CD4-positive, alpha-beta T cell (primary cell): ENCODE measurements around the gene CCDC33. TPM values are rescaled to one million over a fixed set of nuclear protein-coding genes. Genes with fewer than 3 reads are reported as not detected.

ENCODE experiments used
- ATAC-seq: fragments of 200-7000 bp; cut with Tn5 transposase; one replicate; pipeline ENCODE4 v1.10.0; 2022; ENCODE audit warnings: mild to moderate bottlenecking; ENCODE audit not compliant: poor library complexity
- CTCF ChIA-PET: fragments of 350-600 bp; sonication (Branson Sonifier 250); formaldehyde crosslinking; loops from one replicate; lab custom pipeline; 2021; ENCODE audit warnings: antibody characterized with exemption, inconsistent platforms; lab: Charles Lee
- POLR2A ChIA-PET: fragments of 350-600 bp; sonication (Branson Sonifier 250); formaldehyde crosslinking; loops from one replicate; lab custom pipeline; 2021; ENCODE audit warnings: antibody characterized with exemption, inconsistent platforms; lab: Charles Lee
- DNase-seq, 14 experiments: peaks; one replicate each; pipeline ENCODE4 v3.0.0-alpha.2; 2013 to 2020; ENCODE audit warnings: mixed read lengths in 2 of 14
- H3K27ac ChIP-seq, 2 donors: one replicate each; pipeline versions ENCODE4 v1.5.1 to v1.7.0; 2013; ENCODE audit warnings: low read length in 2 of 2, low read depth in 1 of 2, mild to moderate bottlenecking in 1 of 2
- H3K27me3 ChIP-seq, 2 experiments: 1 replicate in 1 of 2; 2 replicates in 1 of 2; pipeline versions ENCODE4 v1.6.1 to v1.7.0; 2013; ENCODE audit warnings: low read length in 2 of 2, control low read depth in 1 of 2, mild to moderate bottlenecking in 1 of 2, moderate library complexity in 1 of 2; ENCODE audit not compliant: insufficient read depth in 2 of 2, control insufficient read depth in 1 of 2
- H3K36me3 ChIP-seq: one replicate; pipeline ENCODE4 v1.6.1; 2013; ENCODE audit warnings: low read length, control low read depth; ENCODE audit not compliant: insufficient read depth
- H3K4me1 ChIP-seq: one replicate; pipeline ENCODE4 v1.6.1; 2013; ENCODE audit warnings: low read length, control low read depth; ENCODE audit not compliant: insufficient read depth
- H3K4me3 ChIP-seq: one replicate; pipeline ENCODE4 v1.5.1; 2013; ENCODE audit warnings: mild to moderate bottlenecking, low read length, moderate library complexity
- H3K9me3 ChIP-seq, 2 experiments: 1 replicate in 1 of 2; 2 replicates in 1 of 2; pipeline versions ENCODE4 v1.6.1 to v1.7.0; 2013; ENCODE audit warnings: low read length in 2 of 2, mild to moderate bottlenecking in 2 of 2, control low read depth in 1 of 2, moderate library complexity in 1 of 2; ENCODE audit not compliant: control insufficient read depth in 1 of 2, insufficient read depth in 1 of 2
- H3K27ac Mint-ChIP-seq: one replicate; pipeline ENCODE4 v1.8.0; 2020; ENCODE audit warnings: mixed read lengths
- H3K27me3 Mint-ChIP-seq: one replicate; pipeline ENCODE4 v1.8.0; 2021; ENCODE audit warnings: mixed read lengths
- H3K36me3 Mint-ChIP-seq: one replicate; pipeline ENCODE4 v1.8.0; 2021; ENCODE audit warnings: low read depth, mixed read lengths
- H3K4me1 Mint-ChIP-seq: one replicate; pipeline ENCODE4 v1.8.0; 2021; ENCODE audit warnings: low read depth, mixed read lengths
- H3K4me3 Mint-ChIP-seq: one replicate; pipeline ENCODE4 v1.8.0; 2020; ENCODE audit warnings: mild to moderate bottlenecking, mixed read lengths
- H3K9me3 Mint-ChIP-seq: one replicate; pipeline ENCODE4 v1.8.0; 2020; ENCODE audit warnings: mixed read lengths
- intact Hi-C, 2 experiments: fragments of 100-400 bp; cut with DNase I in 1 of 2; cut with micrococcal nuclease in 1 of 2; formaldehyde crosslinking; loops; one replicate each; pipeline versions ENCODE4 v1.15.1 to v1.9.0; 2023 to 2025; cut with DNase I, micrococcal nuclease
- total RNA-seq, 174 experiments: library from RNA in 2 of 174; stranded (reverse) in 2 of 174; gene quantifications; one replicate each; pipeline ENCODE4 v1.2.3 and lab custom pipeline; 2021 to 2026
- TF ChIP-seq, protein P1 (sequence below): fragments of 200-600 bp; IDR thresholded peaks from one replicate; pipeline ENCODE4 v1.8.0; 2022; ENCODE audit warnings: antibody characterized with exemption, mild to moderate bottlenecking

Gene CCDC33
- total RNA-seq, 2 experiments from 2014 or later: not detected

DNA sequence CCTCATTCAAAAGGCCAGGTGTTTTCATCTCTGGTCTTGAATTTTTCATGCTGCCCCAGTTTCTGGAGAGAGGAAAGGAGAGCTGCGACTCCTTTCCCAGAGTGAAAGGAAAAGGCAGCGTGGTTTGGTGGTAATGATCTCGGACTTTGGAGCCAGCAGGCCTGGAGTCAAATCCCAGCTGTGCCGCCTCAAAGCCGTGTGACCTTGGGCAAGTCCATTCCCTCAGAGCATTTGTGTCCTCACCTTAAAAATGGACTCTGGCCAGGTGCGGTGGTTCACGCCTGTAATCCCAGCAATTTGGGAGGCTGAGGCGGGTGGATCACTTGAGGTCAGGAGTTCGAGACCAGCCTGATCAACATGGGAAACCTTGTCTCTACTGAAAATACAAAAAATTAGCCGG lies 4.7 kb upstream of the CCDC33 start:
- Mint-ChIP-seq H3K4me3 (no peak overlapping the region), H3K27me3 (no peaks in the 10 kb centered on the region), H3K4me1 (no peaks in the 10 kb centered on the region), H3K27ac (no peak overlapping the region), H3K36me3 (no peaks in the 10 kb centered on the region), H3K9me3 (no peaks in the 10 kb centered on the region)
- no peak for DNase-seq
- intact Hi-C loops: no loop called here
- H3K36me3 ChIP-seq: no peaks in the 10 kb centered on the region
- no peak overlapping the region for H3K27ac ChIP-seq
- TF ChIP-seq, protein P1, sequence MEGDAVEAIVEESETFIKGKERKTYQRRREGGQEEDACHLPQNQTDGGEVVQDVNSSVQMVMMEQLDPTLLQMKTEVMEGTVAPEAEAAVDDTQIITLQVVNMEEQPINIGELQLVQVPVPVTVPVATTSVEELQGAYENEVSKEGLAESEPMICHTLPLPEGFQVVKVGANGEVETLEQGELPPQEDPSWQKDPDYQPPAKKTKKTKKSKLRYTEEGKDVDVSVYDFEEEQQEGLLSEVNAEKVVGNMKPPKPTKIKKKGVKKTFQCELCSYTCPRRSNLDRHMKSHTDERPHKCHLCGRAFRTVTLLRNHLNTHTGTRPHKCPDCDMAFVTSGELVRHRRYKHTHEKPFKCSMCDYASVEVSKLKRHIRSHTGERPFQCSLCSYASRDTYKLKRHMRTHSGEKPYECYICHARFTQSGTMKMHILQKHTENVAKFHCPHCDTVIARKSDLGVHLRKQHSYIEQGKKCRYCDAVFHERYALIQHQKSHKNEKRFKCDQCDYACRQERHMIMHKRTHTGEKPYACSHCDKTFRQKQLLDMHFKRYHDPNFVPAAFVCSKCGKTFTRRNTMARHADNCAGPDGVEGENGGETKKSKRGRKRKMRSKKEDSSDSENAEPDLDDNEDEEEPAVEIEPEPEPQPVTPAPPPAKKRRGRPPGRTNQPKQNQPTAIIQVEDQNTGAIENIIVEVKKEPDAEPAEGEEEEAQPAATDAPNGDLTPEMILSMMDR: no peak
- ChIA-PET CTCF (no interaction called here), POLR2A (no interaction called here)
- H3K4me3 ChIP-seq: no peak overlapping the region
- H3K9me3 ChIP-seq: peaks cover 0 to 8% of the 10 kb centered on the region in 2 experiments
- H3K4me1 ChIP-seq: no peaks in the 10 kb centered on the region
- peaks cover 0 to 2% of the 10 kb centered on the region in 2 experiments for H3K27me3 ChIP-seq
- ATAC-seq: no peak

GRCh38 chr15:74233373-74233772 lies 2.8 kb upstream of the CCDC33 start:
- no peaks in the 10 kb centered on the region for H3K9me3 Mint-ChIP-seq
- Histone ChIP-seq H3K36me3 (no peaks in the 10 kb centered on the region), H3K4me3 (no peak overlapping the region), H3K27me3 (peaks cover 0 to 2% of the 10 kb centered on the region in 2 experiments), H3K4me1 (no peaks in the 10 kb centered on the region), H3K27ac (no peak overlapping the region), H3K9me3 (peaks cover 0 to 8% of the 10 kb centered on the region in 2 experiments)
- POLR2A ChIA-PET: no interaction called here
- no peak overlapping the region for H3K27ac Mint-ChIP-seq
- no peaks in the 10 kb centered on the region for H3K27me3 Mint-ChIP-seq
- DNase-seq: no peak
- H3K36me3 Mint-ChIP-seq: no peaks in the 10 kb centered on the region
- CTCF ChIA-PET: no interaction called here
- no peaks in the 10 kb centered on the region for H3K4me1 Mint-ChIP-seq
- TF ChIP-seq, protein P1: no peak
- ATAC-seq: no peak
- intact Hi-C loops: no loop called here
- no peak overlapping the region for H3K4me3 Mint-ChIP-seq

DNA sequence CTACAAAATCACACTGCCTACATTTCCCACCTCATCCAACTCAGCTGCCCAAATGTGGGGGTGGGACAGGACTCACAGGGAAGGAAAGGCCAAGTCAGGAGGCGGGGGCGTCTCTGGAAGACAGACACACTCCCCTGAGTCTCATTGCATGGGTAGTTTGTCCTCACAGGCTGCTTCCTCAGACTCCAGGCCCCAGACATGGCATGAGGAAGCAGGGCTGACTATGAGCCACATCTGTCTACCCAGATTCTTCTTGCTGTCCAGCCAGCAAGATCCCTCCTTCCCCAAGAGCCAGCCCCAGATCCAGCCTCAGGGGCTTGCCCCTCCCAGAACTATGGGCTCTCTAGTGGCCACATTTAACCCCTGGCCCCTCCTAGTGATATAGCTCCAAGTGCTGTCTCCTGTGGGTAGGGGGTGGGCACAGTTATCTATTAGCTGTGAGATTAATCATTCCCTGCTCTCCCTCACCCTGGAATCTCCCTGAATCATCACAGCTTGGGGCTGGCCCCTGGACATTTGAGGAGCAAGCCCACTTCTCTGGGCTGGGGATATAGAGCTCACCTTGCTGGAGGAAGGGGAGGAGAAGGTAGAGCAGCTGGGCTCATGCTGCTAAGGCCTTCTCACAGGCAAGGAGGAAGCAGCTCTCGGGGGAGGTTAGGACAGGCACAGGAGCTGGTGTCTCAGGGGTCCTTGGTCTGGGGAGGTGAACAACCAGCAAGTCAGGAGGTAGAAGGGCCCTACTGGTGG lies 2.1 kb upstream of the CCDC33 start:
- ChIA-PET CTCF (no interaction called here), POLR2A (no interaction called here)
- no peak overlapping the region for H3K27ac ChIP-seq
- no peak overlapping the region for H3K27ac Mint-ChIP-seq
- no peak for ATAC-seq
- H3K4me3 ChIP-seq: no peak overlapping the region
- TF ChIP-seq, protein P1: no peak
- intact Hi-C loops: no loop called here
- no peaks in the 10 kb centered on the region for H3K9me3 Mint-ChIP-seq
- H3K9me3 ChIP-seq: peaks cover 0 to 8% of the 10 kb centered on the region in 2 experiments
- H3K4me1 Mint-ChIP-seq: no peaks in the 10 kb centered on the region
- H3K36me3 Mint-ChIP-seq: no peaks in the 10 kb centered on the region
- no peak for DNase-seq
- H3K27me3 ChIP-seq: peaks cover 0 to 2% of the 10 kb centered on the region in 2 experiments
- no peak overlapping the region for H3K4me3 Mint-ChIP-seq
- H3K36me3 ChIP-seq: no peaks in the 10 kb centered on the region
- H3K4me1 ChIP-seq: no peaks in the 10 kb centered on the region
- no peaks in the 10 kb centered on the region for H3K27me3 Mint-ChIP-seq
